PC-3 (cell line): ENCODE results near the gene DLX5. TPM values are rescaled to one million over a fixed set of nuclear protein-coding genes. Genes with fewer than 3 reads are reported as not detected.

Source experiments
- ATAC-seq: fragments of 200-7000 bp; cut with Tn5 transposase; 2 replicates; pipeline ENCODE4 v1.9.1; 2020; ENCODE audit warnings: mild to moderate bottlenecking, moderate library complexity
- BruUV-seq: library from RNA; stranded (reverse); fragments of 400-500 nt; replicated peaks from 2 replicates; lab custom pipeline; 2021; lab: Mats Ljungman, UMichigan
- CTCF ChIA-PET: fragments of 300-600 bp; sonication (Branson Sonifier 250); formaldehyde crosslinking; loops from one replicate; lab custom pipeline; 2022; ENCODE audit warnings: antibody characterized with exemption; lab: Charles Lee
- POLR2A ChIA-PET: fragments of 300-600 bp; sonication (Branson Sonifier 250); formaldehyde crosslinking; loops from one replicate; lab custom pipeline; 2022; ENCODE audit warnings: antibody characterized with exemption; ENCODE audit not compliant: unreplicated experiment; lab: Charles Lee
- DNase-seq: peaks from one replicate; pipeline ENCODE4 v3.0.0-alpha.2; 2015
- H2AFZ ChIP-seq: fragments of 300-600 bp; sonication (generic); 2 replicates; pipeline ENCODE4 v1.6.0; 2016; ENCODE audit warnings: antibody characterized with exemption, low read length
- H3F3A ChIP-seq: fragments of 300-600 bp; sonication (generic); one replicate; pipeline ENCODE4 v1.6.0; 2017; ENCODE audit warnings: antibody characterized with exemption, low read length, control low read depth, mild to moderate bottlenecking; ENCODE audit not compliant: unreplicated experiment
- H3K27ac ChIP-seq: fragments of 300-600 bp; sonication (generic); 2 replicates; pipeline ENCODE4 v1.5.1; 2016; ENCODE audit warnings: mild to moderate bottlenecking, low read length
- H3K27me3 ChIP-seq: fragments of 300-600 bp; sonication (generic); 2 replicates; pipeline ENCODE4 v1.6.1; 2016; ENCODE audit warnings: low read length, mixed read lengths
- H3K36me3 ChIP-seq: fragments of 300-600 bp; sonication (generic); 2 replicates; pipeline ENCODE4 v1.6.1; 2016; ENCODE audit warnings: low read depth, mixed run types, low read length, mixed read lengths
- H3K4me1 ChIP-seq: fragments of 300-600 bp; sonication (generic); 2 replicates; pipeline ENCODE4 v1.5.1; 2016; ENCODE audit warnings: low read length; ENCODE audit not compliant: insufficient read depth
- H3K4me2 ChIP-seq: fragments of 300-600 bp; sonication (generic); 2 replicates; pipeline ENCODE4 v1.6.0; 2016; ENCODE audit warnings: low read length
- H3K4me3 ChIP-seq: fragments of 300-600 bp; sonication (generic); 2 replicates; pipeline ENCODE4 v1.5.1; 2016; ENCODE audit warnings: mild to moderate bottlenecking, low read length, mixed read lengths
- H3K79me2 ChIP-seq: fragments of 300-600 bp; sonication (generic); 2 replicates; pipeline ENCODE4 v1.6.1; 2017; ENCODE audit warnings: low read length, mixed read lengths
- H3K9ac ChIP-seq: fragments of 300-600 bp; sonication (generic); 2 replicates; pipeline ENCODE4 v1.6.0; 2016; ENCODE audit warnings: mild to moderate bottlenecking, low read length
- H3K9me2 ChIP-seq: fragments of 300-600 bp; sonication (generic); replicated peaks from 2 replicates; pipeline ENCODE4 v1.6.1; 2016; ENCODE audit warnings: mixed run types, low read length, mixed read lengths
- H3K9me3 ChIP-seq: fragments of 300-600 bp; sonication (generic); 2 replicates; pipeline ENCODE4 v1.6.1; 2016; ENCODE audit warnings: low read length, mixed read lengths
- H4K20me1 ChIP-seq: fragments of 300-600 bp; sonication (generic); 2 replicates; pipeline ENCODE4 v1.6.1; 2016; ENCODE audit warnings: low read length, mixed read lengths
- EZH2 ChIP-seq: fragments of 300-600 bp; sonication (generic); IDR thresholded peaks from one replicate; pipeline ENCODE4 v1.6.1; 2017; ENCODE audit warnings: antibody characterized with exemption, mild to moderate bottlenecking, low read length; ENCODE audit not compliant: unreplicated experiment
- EZH2phosphoT487 ChIP-seq: fragments of 300-600 bp; sonication (generic); IDR thresholded peaks from 2 replicates; pipeline ENCODE4 v1.6.1; 2018; ENCODE audit warnings: mild to moderate bottlenecking, antibody characterized with exemption, low read length, borderline replicate concordance
- intact Hi-C: fragments of 100-400 bp; cut with micrococcal nuclease; formaldehyde crosslinking; loops from 2 replicates; pipeline ENCODE4 v1.9.0; 2023
- total RNA-seq: library from RNA; depleted of rRNA; stranded (reverse); fragments of >200 nt; gene quantifications from 2 replicates; pipeline ENCODE4 v1.2.3, GENCODE V29; 2014
- TF ChIP-seq, protein P1 (sequence below): fragments of 300-600 bp; sonication (generic); conservative IDR thresholded peaks from 2 replicates; pipeline ENCODE4 v1.5.1; 2017; ENCODE audit warnings: antibody characterized with exemption, low read depth, mild to moderate bottlenecking, low read length

DLX5 gene
- total RNA-seq, 1 experiment from 2014 or later, result 0.15 TPM

DNA sequence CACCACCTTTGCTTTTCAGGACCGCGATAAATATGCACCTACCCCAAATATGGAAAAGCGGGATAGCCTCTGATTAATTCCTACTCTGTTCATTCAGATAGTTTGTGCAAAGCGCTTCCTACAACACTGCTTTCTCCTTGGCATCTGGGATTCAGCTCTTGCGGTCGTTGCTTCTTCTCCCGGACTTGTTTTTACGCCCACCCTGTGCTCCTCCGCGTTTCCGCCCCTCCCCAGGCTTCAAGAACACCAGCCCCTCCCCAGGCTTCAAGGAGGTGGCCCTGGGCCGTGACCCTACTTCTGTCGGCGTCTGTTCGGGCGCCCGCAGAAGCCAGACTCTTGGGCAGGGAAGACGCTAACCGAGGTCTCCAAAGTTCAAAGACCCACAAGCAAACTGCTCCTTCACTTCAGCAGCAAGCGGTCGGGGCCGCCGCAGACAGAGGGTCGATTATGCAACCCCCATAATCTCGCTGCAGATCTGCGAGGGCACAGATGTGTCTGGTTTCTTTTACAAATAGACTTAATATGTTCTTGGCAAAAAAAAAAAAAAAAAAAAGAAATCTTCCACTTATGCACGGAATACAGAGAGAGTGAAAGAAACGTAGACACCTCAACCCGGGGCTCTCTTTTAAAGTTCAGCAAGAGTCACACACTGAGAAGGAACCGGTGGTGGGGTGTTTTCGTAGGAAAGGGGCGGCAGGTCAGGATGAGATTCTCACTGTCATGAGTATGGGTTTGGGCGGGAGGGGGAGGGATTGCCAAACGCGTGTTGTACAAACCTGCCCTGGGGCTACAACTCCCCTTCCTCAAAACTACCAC, 1.9 kb downstream of the DLX5 start:
- Histone ChIP-seq H2AFZ (no peak overlapping the region), H3K27ac (no peak overlapping the region), H3K27me3 (no peaks in the 10 kb centered on the region), H3K9me2 (no peaks in the 10 kb centered on the region), H3F3A (no peaks in the 10 kb centered on the region), H3K4me1 (peaks cover 4% of the 10 kb centered on the region), H3K79me2 (no peaks in the 10 kb centered on the region), H3K9me3 (no peaks in the 10 kb centered on the region), H3K9ac (no peak overlapping the region), H3K36me3 (no peaks in the 10 kb centered on the region), H3K4me2 (peak overlapping the region; percentile 84; the same call in 1 of the 2 replicates), H4K20me1 (no peaks in the 10 kb centered on the region), H3K4me3 (no peak overlapping the region)
- ATAC-seq (no peak), DNase-seq (no peak)
- intact Hi-C loops, result loop anchor here (5.0 to 10.0 kb wide), 3 partner anchors 218 to 690 kb away; no protein-coding TSS in a partner anchor
- POLR2A ChIA-PET, result no interaction called here
- no peak for TF ChIP-seq EZH2
- TF ChIP-seq, protein P1, sequence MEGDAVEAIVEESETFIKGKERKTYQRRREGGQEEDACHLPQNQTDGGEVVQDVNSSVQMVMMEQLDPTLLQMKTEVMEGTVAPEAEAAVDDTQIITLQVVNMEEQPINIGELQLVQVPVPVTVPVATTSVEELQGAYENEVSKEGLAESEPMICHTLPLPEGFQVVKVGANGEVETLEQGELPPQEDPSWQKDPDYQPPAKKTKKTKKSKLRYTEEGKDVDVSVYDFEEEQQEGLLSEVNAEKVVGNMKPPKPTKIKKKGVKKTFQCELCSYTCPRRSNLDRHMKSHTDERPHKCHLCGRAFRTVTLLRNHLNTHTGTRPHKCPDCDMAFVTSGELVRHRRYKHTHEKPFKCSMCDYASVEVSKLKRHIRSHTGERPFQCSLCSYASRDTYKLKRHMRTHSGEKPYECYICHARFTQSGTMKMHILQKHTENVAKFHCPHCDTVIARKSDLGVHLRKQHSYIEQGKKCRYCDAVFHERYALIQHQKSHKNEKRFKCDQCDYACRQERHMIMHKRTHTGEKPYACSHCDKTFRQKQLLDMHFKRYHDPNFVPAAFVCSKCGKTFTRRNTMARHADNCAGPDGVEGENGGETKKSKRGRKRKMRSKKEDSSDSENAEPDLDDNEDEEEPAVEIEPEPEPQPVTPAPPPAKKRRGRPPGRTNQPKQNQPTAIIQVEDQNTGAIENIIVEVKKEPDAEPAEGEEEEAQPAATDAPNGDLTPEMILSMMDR, result no peak
- no peak for TF ChIP-seq EZH2phosphoT487
- no TSS peak for BruUV-seq
- CTCF ChIA-PET, result no interaction called here

DNA sequence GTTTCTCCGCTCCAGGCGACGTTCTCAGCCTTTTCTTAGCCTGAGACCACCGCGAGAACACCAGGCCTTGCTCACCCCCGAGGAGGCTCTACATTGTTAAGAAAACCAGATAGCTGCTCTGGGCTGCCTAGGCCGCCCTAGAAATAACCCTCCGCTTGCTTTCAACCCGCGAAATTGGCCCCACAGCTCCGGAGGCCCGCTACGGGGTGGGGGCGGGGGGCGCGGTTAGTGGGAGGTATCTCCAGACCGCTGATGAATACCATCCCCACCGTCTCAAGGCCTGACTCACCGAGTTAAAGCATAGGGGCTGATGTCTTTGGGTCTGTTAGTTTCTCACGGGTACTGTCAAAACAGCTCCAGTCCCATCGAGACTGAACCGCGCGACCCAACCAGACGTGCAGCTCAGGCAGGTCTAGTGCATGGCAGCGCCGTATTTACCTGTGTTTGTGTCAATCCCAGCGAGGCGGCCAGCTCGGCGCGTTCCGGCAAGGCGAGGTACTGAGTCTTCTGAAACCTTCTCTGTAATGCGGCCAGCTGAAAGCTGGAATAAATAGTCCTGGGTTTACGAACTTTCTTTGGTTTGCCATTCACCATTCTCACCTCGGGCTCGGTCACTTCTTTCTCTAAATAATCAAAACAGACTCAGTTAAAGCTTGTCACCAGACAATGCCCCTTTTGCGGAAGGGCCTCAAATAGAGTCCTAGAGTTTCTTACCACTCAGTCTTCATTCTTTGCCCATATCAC, 2.7 kb downstream of the DLX5 start:
- no peaks in the 10 kb centered on the region for H3K79me2 ChIP-seq
- no peaks in the 10 kb centered on the region for H3K9me3 ChIP-seq
- H4K20me1 ChIP-seq, result no peaks in the 10 kb centered on the region
- no peak overlapping the region for H3K27ac ChIP-seq
- intact Hi-C loops, result loop anchor here (5.0 to 10.0 kb wide), 3 partner anchors 217 to 690 kb away; no protein-coding TSS in a partner anchor
- TF ChIP-seq, protein P1, result no peak
- TF ChIP-seq EZH2phosphoT487 (no peak), EZH2 (no peak)
- no peaks in the 10 kb centered on the region for H3K9me2 ChIP-seq
- BruUV-seq, result no TSS peak
- CTCF ChIA-PET, result no interaction called here
- no peak overlapping the region for H3K4me2 ChIP-seq
- H3K9ac ChIP-seq, result no peak overlapping the region
- H2AFZ ChIP-seq, result no peak overlapping the region
- no peak for ATAC-seq
- H3K4me3 ChIP-seq, result no peak overlapping the region
- H3F3A ChIP-seq, result no peaks in the 10 kb centered on the region
- H3K27me3 ChIP-seq, result no peaks in the 10 kb centered on the region
- POLR2A ChIA-PET, result no interaction called here
- H3K4me1 ChIP-seq, result peaks cover 4% of the 10 kb centered on the region
- DNase-seq, result no peak
- no peaks in the 10 kb centered on the region for H3K36me3 ChIP-seq
